Measurements from ENCODE around the gene VASP. TPM values are rescaled to one million over a fixed set of nuclear protein-coding genes. Genes with fewer than 3 reads are reported as not detected.
A peak's percentile ranks its signal among the peaks of the same experiment; 100 is the strongest.

The VASP gene
- total and polyA plus RNA-seq, 2 of the 13 experiments (the other 11 are each of a cell fraction or from before 2014, with no cell fraction given): 41.8 to 67.1 TPM

DNA sequence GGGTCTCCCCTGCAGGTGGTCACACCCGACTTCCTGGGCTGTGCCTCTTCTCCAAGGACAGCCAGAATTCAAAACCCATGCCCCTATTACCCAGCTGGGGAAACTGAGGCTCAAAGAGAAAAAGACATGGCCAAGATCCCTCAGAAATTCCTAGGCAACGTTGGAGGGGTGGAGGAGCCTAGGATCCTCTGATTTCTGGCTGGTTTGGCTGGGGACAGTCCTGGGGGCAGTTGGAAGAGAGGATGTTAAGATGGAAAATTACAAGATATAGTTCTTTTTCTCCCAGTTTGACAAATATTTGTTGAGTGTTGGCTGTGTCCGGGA is 2.4 kb downstream of the VASP start (continued):
- TF ChIP-seq, protein P1, sequence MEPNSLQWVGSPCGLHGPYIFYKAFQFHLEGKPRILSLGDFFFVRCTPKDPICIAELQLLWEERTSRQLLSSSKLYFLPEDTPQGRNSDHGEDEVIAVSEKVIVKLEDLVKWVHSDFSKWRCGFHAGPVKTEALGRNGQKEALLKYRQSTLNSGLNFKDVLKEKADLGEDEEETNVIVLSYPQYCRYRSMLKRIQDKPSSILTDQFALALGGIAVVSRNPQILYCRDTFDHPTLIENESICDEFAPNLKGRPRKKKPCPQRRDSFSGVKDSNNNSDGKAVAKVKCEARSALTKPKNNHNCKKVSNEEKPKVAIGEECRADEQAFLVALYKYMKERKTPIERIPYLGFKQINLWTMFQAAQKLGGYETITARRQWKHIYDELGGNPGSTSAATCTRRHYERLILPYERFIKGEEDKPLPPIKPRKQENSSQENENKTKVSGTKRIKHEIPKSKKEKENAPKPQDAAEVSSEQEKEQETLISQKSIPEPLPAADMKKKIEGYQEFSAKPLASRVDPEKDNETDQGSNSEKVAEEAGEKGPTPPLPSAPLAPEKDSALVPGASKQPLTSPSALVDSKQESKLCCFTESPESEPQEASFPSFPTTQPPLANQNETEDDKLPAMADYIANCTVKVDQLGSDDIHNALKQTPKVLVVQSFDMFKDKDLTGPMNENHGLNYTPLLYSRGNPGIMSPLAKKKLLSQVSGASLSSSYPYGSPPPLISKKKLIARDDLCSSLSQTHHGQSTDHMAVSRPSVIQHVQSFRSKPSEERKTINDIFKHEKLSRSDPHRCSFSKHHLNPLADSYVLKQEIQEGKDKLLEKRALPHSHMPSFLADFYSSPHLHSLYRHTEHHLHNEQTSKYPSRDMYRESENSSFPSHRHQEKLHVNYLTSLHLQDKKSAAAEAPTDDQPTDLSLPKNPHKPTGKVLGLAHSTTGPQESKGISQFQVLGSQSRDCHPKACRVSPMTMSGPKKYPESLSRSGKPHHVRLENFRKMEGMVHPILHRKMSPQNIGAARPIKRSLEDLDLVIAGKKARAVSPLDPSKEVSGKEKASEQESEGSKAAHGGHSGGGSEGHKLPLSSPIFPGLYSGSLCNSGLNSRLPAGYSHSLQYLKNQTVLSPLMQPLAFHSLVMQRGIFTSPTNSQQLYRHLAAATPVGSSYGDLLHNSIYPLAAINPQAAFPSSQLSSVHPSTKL (CRISPR knock-in tag; IDR thresholded peaks at IDR 0.05): 0 out of 2 replicates have a peak, but pooled peaks have one; percentile 2
- TF ChIP-seq PCBP1 (IDR thresholded peaks at IDR 0.05; ENCODE audit: borderline replicate concordance, low read depth, low read length) (no peak), RFX1 (IDR thresholded peaks at IDR 0.05) (no peak), TGIF2 (CRISPR knock-in tag; IDR thresholded peaks at IDR 0.05) (no peak), CHD4 (IDR thresholded peaks at IDR 0.05; ENCODE audit: borderline replicate concordance, low read length) (no peak), ZNF484 (CRISPR knock-in tag; IDR thresholded peaks at IDR 0.05; ENCODE audit: borderline replicate concordance, low read depth) (no peak), THAP11 (CRISPR knock-in tag; IDR thresholded peaks at IDR 0.05) (no peak; the same call in 1 of the 2 replicates), NFE2L1 (CRISPR knock-in tag; IDR thresholded peaks at IDR 0.05; ENCODE audit: borderline replicate concordance) (no peak), ZNF17 (CRISPR knock-in tag; IDR thresholded peaks at IDR 0.05) (no peak), JUN (CRISPR knock-in tag; IDR thresholded peaks at IDR 0.05) (no peak), GATAD2A (CRISPR knock-in tag; IDR thresholded peaks at IDR 0.05) (0 out of 2 replicates have a peak, but pooled peaks have one; percentile 7), NKX3-1 (CRISPR knock-in tag; IDR thresholded peaks at IDR 0.05) (no peak), STAT5B (CRISPR knock-in tag; IDR thresholded peaks at IDR 0.05) (no peak), PHF8 (CRISPR knock-in tag; IDR thresholded peaks at IDR 0.05) (no peak), JUNB (CRISPR knock-in tag; IDR thresholded peaks at IDR 0.05; ENCODE audit: borderline replicate concordance) (no peak), BCL6 (CRISPR knock-in tag; IDR thresholded peaks at IDR 0.05) (no peak), ZNF263 (CRISPR knock-in tag; IDR thresholded peaks at IDR 0.05) (no peak), GLI4 (CRISPR knock-in tag; IDR thresholded peaks at IDR 0.05; ENCODE audit: borderline replicate concordance) (no peak), CHCHD3 (CRISPR knock-in tag; IDR thresholded peaks at IDR 0.05) (no peak)
- TF ChIP-seq, protein P2, sequence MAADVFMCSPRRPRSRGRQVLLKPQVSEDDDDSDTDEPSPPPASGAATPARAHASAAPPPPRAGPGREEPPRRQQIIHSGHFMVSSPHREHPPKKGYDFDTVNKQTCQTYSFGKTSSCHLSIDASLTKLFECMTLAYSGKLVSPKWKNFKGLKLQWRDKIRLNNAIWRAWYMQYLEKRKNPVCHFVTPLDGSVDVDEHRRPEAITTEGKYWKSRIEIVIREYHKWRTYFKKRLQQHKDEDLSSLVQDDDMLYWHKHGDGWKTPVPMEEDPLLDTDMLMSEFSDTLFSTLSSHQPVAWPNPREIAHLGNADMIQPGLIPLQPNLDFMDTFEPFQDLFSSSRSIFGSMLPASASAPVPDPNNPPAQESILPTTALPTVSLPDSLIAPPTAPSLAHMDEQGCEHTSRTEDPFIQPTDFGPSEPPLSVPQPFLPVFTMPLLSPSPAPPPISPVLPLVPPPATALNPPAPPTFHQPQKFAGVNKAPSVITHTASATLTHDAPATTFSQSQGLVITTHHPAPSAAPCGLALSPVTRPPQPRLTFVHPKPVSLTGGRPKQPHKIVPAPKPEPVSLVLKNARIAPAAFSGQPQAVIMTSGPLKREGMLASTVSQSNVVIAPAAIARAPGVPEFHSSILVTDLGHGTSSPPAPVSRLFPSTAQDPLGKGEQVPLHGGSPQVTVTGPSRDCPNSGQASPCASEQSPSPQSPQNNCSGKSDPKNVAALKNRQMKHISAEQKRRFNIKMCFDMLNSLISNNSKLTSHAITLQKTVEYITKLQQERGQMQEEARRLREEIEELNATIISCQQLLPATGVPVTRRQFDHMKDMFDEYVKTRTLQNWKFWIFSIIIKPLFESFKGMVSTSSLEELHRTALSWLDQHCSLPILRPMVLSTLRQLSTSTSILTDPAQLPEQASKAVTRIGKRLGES (CRISPR knock-in tag; IDR thresholded peaks at IDR 0.05; ENCODE audit: borderline replicate concordance): no peak
- TF ChIP-seq, protein P3, sequence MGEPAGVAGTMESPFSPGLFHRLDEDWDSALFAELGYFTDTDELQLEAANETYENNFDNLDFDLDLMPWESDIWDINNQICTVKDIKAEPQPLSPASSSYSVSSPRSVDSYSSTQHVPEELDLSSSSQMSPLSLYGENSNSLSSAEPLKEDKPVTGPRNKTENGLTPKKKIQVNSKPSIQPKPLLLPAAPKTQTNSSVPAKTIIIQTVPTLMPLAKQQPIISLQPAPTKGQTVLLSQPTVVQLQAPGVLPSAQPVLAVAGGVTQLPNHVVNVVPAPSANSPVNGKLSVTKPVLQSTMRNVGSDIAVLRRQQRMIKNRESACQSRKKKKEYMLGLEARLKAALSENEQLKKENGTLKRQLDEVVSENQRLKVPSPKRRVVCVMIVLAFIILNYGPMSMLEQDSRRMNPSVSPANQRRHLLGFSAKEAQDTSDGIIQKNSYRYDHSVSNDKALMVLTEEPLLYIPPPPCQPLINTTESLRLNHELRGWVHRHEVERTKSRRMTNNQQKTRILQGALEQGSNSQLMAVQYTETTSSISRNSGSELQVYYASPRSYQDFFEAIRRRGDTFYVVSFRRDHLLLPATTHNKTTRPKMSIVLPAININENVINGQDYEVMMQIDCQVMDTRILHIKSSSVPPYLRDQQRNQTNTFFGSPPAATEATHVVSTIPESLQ (CRISPR knock-in tag; conservative IDR thresholded peaks at IDR 0.05): no peak
- TF ChIP-seq, protein P4, sequence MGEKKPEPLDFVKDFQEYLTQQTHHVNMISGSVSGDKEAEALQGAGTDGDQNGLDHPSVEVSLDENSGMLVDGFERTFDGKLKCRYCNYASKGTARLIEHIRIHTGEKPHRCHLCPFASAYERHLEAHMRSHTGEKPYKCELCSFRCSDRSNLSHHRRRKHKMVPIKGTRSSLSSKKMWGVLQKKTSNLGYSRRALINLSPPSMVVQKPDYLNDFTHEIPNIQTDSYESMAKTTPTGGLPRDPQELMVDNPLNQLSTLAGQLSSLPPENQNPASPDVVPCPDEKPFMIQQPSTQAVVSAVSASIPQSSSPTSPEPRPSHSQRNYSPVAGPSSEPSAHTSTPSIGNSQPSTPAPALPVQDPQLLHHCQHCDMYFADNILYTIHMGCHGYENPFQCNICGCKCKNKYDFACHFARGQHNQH (CRISPR knock-in tag; IDR thresholded peaks at IDR 0.05): no peak
- TF ChIP-seq, protein P5, sequence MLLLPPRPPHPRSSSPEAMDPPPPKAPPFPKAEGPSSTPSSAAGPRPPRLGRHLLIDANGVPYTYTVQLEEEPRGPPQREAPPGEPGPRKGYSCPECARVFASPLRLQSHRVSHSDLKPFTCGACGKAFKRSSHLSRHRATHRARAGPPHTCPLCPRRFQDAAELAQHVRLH (CRISPR knock-in tag; IDR thresholded peaks at IDR 0.05; ENCODE audit: borderline replicate concordance, low read depth): no peak
